ENCODE data around the gene ARFGEF2.
"Not testable (repeated sequence)": the region's sequence is repeated elsewhere in the genome, so short reads cannot be mapped to it uniquely, and the experiment has no call there.

The ARFGEF2 gene

DNA sequence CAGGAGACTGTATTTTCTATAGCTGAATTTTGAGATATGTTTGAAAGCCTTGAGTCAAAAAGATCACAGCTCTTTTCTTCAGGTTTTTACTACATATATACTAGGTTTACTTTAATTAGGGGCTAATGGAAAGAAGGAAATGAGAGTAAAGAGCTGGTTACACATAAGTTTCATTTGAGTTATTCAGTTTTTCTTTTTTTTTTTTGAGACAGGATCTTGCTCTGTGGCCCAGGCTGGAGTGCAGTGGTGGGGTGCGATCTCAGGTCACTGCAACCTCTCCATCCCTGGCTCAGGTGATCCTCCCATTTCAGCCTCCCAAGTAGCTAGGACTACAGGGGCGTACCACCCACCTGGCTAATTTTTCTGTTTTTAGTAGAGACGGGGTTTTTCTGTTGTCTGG lies 4.8 kb downstream of the ARFGEF2 start:
- FAIRE-seq (no peak), DNase-seq (ENCODE audit: insufficient read length, low spot score) (no peak)

DNA sequence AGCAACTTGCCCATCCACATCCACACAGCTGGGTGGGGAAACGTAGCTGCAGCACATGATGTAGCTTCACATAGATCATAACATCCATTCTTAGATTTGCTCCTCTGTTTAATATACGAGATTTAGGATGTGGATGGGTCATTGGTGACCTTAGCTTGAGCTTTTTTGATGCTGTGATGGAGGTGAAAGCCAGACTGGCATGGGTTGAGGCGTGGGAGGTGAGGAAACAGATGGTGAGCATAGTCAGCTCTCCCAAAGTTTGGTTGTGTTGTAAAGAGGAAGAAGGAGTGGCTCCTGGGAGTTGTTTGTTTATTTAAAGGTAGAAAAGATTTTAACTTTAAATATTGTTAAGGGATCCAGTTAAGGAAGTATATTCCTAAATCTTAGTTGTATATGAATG lies 5.3 kb downstream of the ARFGEF2 start:
- peak; percentile 83 for FAIRE-seq
- DNase-seq (ENCODE audit: insufficient read length, low spot score) = no peak

DNA sequence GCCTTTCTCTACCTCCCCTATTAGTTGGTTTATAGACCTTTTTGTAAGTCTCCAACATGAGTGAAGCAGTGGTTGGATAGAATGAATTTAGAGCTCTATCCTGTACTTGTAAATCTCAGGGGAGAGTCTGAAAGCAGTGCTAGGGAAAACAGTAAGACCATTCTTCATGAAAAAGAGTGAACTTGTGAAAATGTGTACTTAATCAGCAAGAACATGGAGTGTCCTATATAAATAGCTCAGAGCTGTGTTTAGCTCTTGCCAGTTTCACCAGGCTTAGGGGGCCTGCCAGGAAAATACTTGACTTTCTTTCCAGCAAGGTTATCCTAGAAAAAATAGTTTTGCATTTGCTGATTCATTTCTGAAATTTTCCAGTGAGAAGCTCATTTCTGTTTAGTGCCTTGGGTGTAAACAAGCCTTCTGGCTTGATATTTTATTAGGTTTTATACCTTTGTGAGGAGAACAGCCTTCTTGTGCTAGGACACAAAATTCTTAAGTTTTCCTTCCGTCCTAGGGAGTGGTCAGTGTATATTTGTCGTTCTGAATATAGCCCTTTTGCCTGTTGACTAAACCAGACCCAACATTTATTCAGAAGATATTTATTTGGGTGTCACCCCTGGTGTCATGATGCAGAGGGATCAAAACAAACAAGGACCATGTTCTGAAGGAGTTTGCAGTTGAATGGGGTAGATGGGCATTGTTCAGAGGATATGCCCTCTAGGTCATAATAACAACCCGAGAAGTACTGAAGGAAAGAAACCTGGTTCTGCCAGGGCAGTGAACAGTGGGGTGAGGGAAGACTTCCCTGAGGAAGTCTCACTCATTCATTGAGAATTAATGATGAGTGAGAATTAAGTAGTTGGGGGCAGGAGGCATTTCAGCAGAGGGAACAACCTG lies 7.6 kb downstream of the ARFGEF2 start:
- DNase-seq (ENCODE audit: insufficient read length, low spot score) (no peak), FAIRE-seq (peak; percentile 33)

DNA sequence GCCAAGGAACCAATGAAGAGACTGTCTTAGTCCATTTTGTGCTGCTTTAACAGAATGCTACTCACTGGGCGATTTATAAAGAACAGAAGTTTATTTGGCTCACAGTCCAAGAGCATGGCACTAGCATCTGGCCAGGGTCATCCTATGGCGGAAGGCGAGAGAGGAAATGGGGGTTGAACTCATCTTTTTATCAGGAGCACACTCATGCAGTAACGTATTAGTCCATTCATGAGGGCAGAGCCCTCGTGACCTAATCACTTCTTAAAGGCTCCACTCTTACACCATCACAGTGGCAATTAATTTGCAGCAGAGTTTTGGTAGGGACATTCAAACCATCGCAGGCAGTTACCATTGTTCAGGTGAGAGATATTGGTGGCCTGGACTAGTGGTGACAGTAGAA lies 8.5 kb downstream of the ARFGEF2 start:
- DNase-seq (ENCODE audit: insufficient read length, low spot score) = no peak
- no peak for FAIRE-seq

DNA sequence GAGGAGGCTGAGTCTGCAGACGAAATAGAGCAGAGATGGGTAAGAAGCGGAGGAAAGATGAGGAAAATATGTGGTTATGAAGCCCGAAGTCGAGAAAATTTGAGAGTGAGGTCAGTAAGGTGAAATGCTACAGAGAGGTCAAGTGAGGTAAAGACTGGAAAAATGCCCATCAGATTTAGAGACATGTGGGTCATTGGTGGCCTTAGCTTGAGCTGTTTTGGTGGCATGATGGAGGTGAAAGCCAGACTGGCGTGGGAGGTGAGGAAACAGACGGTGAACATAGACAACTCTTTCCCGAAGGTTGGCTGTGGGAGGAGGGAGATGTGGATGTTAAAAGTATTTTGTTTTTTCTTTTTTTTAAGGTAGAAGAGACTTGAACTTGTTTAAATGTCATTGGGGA lies 9.4 kb downstream of the ARFGEF2 start:
- FAIRE-seq = peak; percentile 4
- no peak for DNase-seq (ENCODE audit: insufficient read length, low spot score)

DNA sequence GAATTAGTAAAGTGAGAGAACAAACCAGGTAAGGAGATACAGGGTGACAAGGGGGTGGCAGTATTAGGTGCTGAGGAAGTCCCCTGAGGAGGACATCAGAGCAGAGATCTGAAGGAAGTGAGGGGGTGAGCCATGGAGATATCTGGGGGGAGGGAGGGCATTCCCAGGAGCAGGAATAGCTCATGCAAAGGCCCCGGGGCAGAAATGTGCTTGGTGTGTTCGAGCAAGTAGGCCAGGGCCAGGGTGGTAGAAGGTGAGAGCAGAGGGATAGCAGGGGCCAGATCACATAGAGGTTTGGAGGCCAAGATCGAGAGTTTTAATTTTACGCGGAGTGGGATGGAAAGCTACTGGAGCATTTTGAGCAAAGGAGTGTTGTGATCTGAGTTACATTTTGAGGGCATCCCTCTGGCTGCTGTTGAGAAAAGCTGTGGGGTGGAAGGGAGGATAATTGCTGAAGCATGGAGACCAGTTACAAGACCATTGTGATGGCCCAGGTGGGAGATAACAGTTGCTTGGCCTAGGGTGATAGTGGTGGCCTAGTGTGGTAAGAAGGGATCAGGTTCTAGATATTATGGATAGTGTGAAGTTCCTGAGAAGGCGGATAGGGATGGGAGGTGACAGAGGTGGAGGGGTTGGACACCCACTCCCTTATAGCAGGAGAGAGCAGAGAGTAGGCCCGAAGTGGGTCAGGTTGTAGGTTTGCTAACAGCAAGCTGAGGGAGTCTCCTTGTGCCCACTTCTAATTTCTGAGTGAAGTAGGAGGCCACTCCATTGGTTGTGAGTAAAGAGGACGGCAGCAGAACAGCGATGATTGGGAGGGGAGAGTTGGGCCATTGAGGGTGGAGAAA lies 10.2 kb downstream of the ARFGEF2 start:
- DNase-seq (ENCODE audit: insufficient read length, low spot score) = no peak
- peak; percentile 60 for FAIRE-seq

DNA sequence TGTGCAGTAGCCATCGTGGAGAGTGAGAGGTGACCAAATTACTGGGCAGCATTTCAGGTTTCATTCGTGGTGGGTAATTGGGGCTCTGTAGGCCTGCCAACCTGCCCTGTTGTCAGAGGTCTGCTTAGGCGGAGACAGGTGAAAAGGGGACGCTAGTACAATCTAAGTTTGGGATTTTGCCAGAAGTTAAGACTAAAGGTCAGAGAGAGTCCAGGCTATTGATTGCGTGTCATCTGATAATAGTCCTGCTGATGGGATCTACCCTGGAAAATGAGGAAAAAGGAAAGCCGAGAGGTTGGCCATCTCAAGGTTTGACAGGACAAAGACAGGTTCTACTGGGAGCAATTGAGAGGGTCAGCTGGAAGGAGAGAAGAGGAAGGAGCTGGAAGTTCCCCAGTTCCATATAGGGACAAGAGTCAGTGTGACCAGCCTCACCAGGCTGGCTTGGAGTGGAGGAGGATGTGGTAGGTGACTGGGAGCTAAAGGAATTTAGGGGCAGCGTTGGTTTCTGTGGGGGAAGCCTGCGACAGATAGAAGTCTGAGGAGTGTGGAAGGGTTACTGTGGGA lies 10.9 kb downstream of the ARFGEF2 start:
- FAIRE-seq = no peak
- DNase-seq (ENCODE audit: insufficient read length, low spot score) = peak; percentile 72

DNA sequence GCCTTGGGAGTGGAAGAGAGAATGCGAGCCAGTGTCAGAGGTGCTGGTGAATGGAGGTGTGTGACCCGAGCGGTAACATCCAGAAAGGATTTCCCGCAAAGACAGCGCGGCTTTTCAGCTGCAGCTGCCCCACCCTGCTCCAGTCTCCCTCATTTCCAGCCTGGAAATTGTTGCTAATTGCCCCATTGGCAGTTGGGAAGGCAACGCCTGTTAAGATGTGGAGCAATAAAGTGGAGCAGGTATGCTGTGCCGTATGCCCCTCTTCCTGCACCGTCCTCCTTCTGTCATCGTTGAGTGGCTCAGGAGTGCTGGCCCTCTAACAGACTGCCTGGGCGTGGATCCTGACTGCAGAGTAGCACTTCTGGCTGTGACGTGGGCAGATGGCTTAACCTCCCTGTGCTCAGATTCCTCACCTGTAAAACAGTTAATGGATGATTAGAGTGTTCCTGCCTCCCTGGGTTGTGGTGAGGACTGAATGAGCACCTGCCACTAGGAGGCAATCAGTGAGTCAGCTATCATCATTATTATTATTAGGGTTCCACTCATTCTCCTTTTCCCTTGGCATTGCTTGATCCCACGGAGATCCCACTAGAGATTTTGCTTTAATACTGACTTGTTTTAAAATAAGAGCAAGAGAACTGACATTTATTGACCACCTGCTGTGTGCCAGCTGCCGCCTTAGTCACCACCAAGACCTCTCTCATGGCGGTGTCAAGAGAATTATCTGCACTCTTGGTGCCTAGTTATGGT lies 11.7 kb downstream of the ARFGEF2 start:
- no peak for DNase-seq (ENCODE audit: insufficient read length, low spot score)
- peak; percentile 89 for FAIRE-seq

DNA sequence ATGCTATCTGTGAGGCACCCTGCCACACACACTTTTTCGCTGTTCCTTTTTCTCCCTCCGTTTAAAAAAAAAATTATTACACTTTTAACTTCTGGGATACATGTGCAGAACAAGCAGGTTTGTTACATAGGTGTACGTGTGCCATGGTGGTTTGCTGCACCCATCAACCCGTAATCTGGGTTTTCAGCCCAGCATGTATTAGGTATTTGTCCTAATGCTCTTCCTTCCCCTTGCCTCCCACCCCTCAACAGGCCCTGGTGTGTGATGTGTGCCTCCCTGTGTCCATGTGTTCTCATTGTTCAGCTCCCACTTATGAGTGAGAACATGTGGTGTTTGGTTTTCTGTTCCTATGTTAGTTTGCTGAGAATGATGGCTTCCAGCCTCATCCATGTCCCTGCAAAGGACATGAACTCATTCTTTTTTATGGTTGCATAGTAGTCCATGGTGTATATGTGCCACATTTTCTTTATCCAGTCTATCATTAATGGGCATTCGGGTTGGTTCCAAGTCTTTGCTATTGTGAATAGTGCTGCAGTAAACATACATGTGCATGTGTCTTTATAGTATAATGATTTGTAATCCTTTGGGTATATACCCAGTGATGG lies 12.9 kb downstream of the ARFGEF2 start:
- peak; percentile 36 for FAIRE-seq

DNA sequence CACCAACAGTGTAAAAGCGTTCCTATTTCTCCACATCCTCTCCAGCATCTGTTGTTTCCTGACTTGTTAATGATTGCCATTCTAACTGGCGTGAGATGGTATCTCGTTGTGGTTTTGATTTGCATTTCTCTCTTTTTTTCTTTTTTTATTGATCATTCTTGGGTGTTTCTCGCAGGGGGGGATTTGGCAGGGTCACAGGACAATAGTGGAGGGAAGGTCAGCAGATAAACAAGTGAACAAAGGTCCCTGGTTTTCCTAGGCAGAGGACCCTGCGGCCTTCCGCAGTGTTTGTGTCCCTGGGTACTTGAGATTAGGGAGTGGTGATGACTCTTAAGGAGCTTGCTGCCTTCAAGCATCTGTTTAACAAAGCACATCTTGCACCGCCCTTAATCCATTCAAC lies 13.5 kb downstream of the ARFGEF2 start:
- FAIRE-seq = not testable (repeated sequence)

More for the DNA sequence above, 12.9 kb downstream of the ARFGEF2 start:
- not testable (repeated sequence) for DNase-seq (ENCODE audit: insufficient read length, low spot score)

DNA sequence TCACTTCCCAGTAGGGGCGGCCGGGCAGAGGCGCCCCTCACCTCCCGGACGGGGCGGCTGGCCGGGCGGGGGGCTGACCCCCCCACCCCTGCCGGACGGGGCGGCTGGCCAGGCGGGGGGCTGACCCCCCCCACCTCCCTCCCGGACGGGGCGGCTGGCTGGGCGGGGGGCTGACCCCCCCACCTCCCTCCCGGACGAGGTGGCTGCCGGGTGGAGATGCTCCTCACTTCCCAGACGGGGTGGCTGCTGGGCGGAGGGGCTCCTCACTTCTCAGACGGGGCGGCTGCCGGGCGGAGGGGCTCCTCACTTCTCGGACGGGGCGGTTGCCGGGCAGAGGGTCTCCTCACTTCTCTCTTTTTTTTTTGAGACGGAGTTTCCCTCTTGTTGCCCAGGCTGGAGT lies 14.7 kb downstream of the ARFGEF2 start:
- FAIRE-seq; DNase-seq (ENCODE audit: insufficient read length, low spot score): not testable (repeated sequence)

More for the DNA sequence above, 13.5 kb downstream of the ARFGEF2 start:
- DNase-seq (ENCODE audit: insufficient read length, low spot score) = not testable (repeated sequence)

DNA sequence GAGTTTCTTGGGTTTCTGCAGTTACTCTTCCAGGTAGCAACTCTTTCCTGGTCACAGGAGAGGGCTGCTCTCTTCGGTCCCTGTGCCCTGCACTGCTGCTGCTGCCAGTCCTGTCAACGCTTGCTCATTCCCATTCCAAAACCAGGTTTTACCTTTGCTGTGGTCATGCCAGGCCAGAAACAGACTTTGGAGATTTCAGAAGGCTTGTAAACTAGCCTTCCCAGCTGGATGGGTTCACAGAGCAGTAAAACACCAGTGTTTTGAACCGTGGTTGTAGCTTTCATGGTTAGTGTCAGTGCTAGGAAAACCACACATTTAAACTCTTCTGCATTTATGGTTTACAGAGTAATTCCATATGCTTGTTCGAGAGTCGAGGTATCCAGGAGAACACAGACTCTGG lies 16.2 kb downstream of the ARFGEF2 start:
- DNase-seq (ENCODE audit: insufficient read length, low spot score) = no peak

DNA sequence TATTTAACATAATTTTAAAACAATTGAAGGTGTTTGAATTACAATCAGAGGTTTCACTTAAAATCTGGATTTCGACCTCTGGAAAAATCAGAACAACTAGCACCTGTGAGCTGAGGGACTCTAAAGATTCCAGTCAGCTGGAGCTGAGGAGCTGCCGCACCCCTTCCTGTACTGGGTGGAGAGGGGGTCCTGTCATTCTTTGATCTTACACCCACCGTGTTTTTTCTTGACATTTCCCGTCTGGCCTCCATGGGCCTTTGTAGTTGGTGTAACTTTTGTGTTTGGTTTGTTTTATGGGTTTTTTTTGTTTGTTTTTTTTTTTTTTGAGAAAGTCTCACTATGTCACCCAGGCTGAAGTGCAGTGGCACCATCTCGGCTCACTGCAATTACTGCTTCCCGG lies 17.2 kb downstream of the ARFGEF2 start:
- FAIRE-seq = no peak
- DNase-seq (ENCODE audit: insufficient read length, low spot score) = no peak

More for the DNA sequence above, 16.2 kb downstream of the ARFGEF2 start:
- peak; percentile 58 for FAIRE-seq

DNA sequence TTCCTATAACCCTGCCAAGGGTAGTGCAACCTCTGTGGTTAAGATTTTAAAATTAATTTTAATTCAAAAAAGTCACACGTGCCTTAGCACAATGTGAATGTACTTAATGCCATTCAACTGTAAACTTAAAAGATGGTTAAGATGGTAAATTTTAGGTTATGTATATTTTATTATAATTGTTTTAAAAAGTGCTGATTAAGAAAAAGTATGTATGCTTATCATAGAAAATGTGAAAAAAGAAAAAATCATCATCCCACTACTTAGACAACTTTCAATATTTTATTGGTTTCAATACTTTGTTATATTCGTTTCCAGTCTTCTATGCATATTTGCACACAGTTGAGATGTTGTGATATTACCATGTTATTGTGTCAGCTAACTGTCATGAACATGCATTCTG lies 18.7 kb downstream of the ARFGEF2 start:
- no peak for FAIRE-seq

DNA sequence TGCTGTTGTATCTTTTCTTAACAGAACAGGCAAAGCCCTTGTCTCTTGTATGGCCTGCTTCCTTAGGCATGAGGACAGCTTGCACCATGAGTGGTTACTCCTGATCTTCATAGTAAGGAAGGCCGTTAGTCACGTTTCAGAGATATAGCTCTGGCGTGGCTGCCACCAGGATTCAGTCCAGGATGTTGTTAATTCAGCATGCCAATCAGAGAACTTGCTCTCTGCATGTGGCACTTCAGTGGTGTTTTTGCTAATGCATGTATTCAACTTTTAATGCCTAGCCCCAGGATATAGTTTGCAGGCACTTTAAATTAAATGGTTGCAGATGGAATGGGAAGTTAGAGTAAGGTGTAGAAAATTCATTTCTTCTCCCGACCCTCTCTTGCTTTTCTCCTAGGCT lies 20.0 kb downstream of the ARFGEF2 start:
- DNase-seq (ENCODE audit: insufficient read length, low spot score) (no peak), FAIRE-seq (no peak)

More for the DNA sequence above, 18.7 kb downstream of the ARFGEF2 start:
- no peak for DNase-seq (ENCODE audit: insufficient read length, low spot score)

DNA sequence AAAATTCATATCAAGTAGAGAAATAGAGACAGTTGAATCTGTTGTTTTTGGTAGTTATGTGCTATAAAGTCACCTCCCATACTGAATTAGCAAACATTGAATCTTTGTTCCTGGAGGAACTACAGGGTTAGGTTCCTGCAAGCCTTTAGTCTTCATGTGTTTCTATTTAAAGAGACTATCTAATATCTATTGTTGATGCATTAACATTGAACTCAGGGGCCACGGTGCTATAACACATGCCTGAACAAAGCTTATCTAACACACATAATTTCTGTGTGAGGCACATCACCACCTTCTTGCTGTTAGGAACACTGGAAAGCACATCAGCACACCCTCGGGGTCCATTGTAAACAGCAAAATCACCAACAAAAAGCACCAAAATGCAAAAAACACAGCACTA lies 21.2 kb downstream of the ARFGEF2 start:
- DNase-seq (ENCODE audit: insufficient read length, low spot score) (no peak), FAIRE-seq (peak; percentile 83)

DNA sequence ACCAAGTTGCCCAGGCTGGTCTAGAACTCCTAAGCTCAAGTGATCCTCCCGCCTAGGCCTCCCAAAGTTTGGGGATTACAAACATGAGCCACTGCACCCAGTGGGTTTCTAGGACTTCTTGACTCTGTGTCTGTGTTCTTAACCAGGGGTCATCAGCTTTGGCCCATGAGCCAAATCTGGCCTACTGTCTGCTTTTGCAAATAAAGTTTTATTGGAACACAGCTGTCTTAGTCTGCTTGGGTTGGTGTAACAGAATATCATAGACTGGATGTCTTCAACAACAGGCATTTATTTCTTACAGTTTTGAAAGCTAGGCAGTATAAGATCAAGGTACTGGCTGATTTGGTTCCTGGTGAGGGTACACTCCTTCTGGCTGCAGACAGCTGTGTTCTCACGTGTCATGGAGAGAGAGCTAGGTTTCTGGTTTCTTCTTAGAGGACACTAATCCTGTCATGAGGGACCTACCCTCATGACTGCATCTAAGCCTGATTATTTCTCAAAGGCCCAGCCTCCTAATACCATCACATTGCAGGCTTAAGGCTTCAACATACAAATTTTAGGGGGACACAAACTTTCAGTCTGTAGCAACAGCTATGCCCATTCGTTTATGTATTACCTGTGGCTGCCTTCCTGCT lies 23.3 kb downstream of the ARFGEF2 start:
- FAIRE-seq = peak; percentile 69
- DNase-seq (ENCODE audit: insufficient read length, low spot score) = no peak

DNA sequence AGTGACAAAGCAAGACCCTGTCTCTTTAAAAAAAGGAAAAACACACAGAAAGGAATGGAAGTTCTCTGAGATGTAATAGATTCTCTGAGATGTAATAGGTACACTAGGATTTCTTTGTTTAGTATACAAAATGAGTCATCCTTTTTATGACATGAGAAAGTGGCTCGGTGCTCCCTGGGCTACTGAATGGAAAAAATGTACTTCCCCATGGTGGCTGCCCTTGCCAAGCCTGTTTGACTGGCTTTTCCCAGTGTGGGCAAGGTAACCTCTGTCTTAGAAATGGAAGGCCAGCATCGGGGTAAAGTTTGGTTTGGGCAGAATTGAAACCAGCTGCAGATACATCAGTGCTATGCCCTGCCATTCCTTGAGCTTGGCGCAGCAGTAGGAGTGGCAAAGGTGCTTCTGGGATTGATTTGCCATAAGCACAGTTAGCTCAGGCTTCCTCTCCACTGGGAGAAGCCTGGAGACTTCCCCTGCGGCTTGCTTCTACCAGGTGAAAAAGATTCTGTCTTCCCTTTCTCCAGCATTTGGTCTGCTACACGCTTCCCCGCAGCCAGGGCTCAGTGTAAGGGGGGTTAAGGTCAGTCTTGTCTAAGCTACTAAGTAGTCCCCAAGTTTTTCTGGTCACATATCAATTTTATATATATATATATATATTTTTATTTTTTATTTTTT lies 24.5 kb downstream of the ARFGEF2 start:
- DNase-seq (ENCODE audit: insufficient read length, low spot score) (no peak), FAIRE-seq (peak; percentile 9)

DNA sequence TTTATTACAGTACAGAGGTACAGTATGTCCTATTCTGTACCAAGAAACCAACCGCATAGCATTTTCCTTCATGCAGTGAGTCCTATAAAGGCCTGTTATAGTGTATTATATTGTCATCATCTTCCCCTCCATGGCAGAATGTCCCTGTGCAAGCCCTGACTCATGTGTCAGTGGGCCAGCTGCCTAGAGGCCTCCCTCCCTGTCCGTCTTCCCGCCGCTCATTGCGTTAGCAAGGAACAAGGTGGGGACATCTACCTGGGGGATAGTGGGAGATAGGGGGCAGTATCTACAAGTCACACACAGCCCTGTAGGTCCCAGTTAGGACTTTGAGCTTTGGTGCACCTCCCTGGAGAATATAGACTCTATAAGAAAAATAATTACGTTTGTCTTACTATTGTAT lies 27.1 kb downstream of the ARFGEF2 start:
- peak; percentile 38 for FAIRE-seq
- DNase-seq (ENCODE audit: insufficient read length, low spot score) = no peak
